ENCODE measurements around the gene MAPK14. TPM values are rescaled to one million over a fixed set of nuclear protein-coding genes. Genes with fewer than 3 reads are reported as not detected.
"Not testable (repeated sequence)": the region's sequence is repeated elsewhere in the genome, so short reads cannot be mapped to it uniquely, and the experiment has no call there.

MAPK14 gene
- total RNA-seq, 2 donors from 2014 or later: 62.2 to 76.1 TPM

GRCh38 chr6:36029464-36029863 lies 1.9 kb downstream of the MAPK14 start:
- Histone ChIP-seq H3K4me1 (no peaks in the 10 kb centered on the region), H3K9me3 (no peaks in the 10 kb centered on the region), H3K27ac (peak overlapping the region; percentile 98), H3K27me3 (no peaks in the 10 kb centered on the region), H3K4me3 (peak overlapping the region; percentile 96), H3K9ac (ENCODE audit: low read depth in 2 of 2, low read length in 2 of 2) (peak overlapping the region in 1 of 2 donors; percentile 100), H3K36me3 (no peaks in the 10 kb centered on the region)
- intact Hi-C loops (cut with DNase I): loop anchor here (10.0 kb wide), 1 partner anchor 325 kb away; no protein-coding TSS in a partner anchor
- no peak for TF ChIP-seq CTCF (IDR thresholded peaks at IDR 0.05)
- DNase-seq: no peak

- TF ChIP-seq CTCF (IDR thresholded peaks at IDR 0.05): no peak
- intact Hi-C loops (cut with DNase I): no loop called here
- H3K27ac ChIP-seq: no peak overlapping the region
- no peak for DNase-seq
- no peaks in the 10 kb centered on the region for H3K4me1 ChIP-seq
- no peak overlapping the region for H3K4me3 ChIP-seq
- no peaks in the 10 kb centered on the region for H3K9me3 ChIP-seq
- H3K27me3 ChIP-seq: no peaks in the 10 kb centered on the region
- no peaks in the 10 kb centered on the region for H3K36me3 ChIP-seq
- H3K9ac ChIP-seq (ENCODE audit: low read depth in 2 of 2, low read length in 2 of 2): no peak overlapping the region
Measured at GRCh38 chr6:36032261-36032660, 4.7 kb downstream of the MAPK14 start.

GRCh38 chr6:36033144-36033543 lies 5.5 kb downstream of the MAPK14 start:
- not testable (repeated sequence) for H3K36me3 ChIP-seq, H3K4me1 ChIP-seq, H3K27ac ChIP-seq

GRCh38 chr6:36033935-36034334 lies 6.3 kb downstream of the MAPK14 start:
- Histone ChIP-seq H3K27ac (no peak overlapping the region), H3K9me3 (no peaks in the 10 kb centered on the region)

More at GRCh38 chr6:36033144-36033543, 5.5 kb downstream of the MAPK14 start:
- H3K9me3 ChIP-seq; intact Hi-C loops (cut with DNase I); H3K9ac ChIP-seq (ENCODE audit: low read depth in 2 of 2, low read length in 2 of 2); H3K4me3 ChIP-seq; H3K27me3 ChIP-seq; DNase-seq: not testable (repeated sequence)

GRCh38 chr6:36034441-36034840 lies 6.8 kb downstream of the MAPK14 start:
- intact Hi-C loops (cut with DNase I): no loop called here
- no peaks in the 10 kb centered on the region for H3K36me3 ChIP-seq
- no peak for TF ChIP-seq CTCF (IDR thresholded peaks at IDR 0.05)
- no peak overlapping the region for H3K9ac ChIP-seq (ENCODE audit: low read depth in 2 of 2, low read length in 2 of 2)
- no peaks in the 10 kb centered on the region for H3K4me1 ChIP-seq
- H3K4me3 ChIP-seq: no peak overlapping the region
- no peak overlapping the region for H3K27ac ChIP-seq
- no peak for DNase-seq
- no peaks in the 10 kb centered on the region for H3K9me3 ChIP-seq
- H3K27me3 ChIP-seq: no peaks in the 10 kb centered on the region

More at GRCh38 chr6:36033935-36034334, 6.3 kb downstream of the MAPK14 start:
- DNase-seq: no peak
- no peak for TF ChIP-seq CTCF (IDR thresholded peaks at IDR 0.05)
- no peak overlapping the region for H3K9ac ChIP-seq (ENCODE audit: low read depth in 2 of 2, low read length in 2 of 2)
- no peaks in the 10 kb centered on the region for H3K36me3 ChIP-seq
- intact Hi-C loops (cut with DNase I): no loop called here
- H3K4me3 ChIP-seq: no peak overlapping the region
- no peaks in the 10 kb centered on the region for H3K27me3 ChIP-seq
- no peaks in the 10 kb centered on the region for H3K4me1 ChIP-seq

- intact Hi-C loops (cut with DNase I): no loop called here
- H3K9me3 ChIP-seq: no peaks in the 10 kb centered on the region
- no peaks in the 10 kb centered on the region for H3K27me3 ChIP-seq
- no peak for TF ChIP-seq CTCF (IDR thresholded peaks at IDR 0.05)
- peaks cover 2% of the 10 kb centered on the region for H3K4me1 ChIP-seq
- no peaks in the 10 kb centered on the region for H3K36me3 ChIP-seq
- DNase-seq: no peak
- no peak overlapping the region for H3K27ac ChIP-seq
- H3K9ac ChIP-seq (ENCODE audit: low read depth in 2 of 2, low read length in 2 of 2): no peak overlapping the region
- H3K4me3 ChIP-seq: no peak overlapping the region
Measured at GRCh38 chr6:36035225-36035624, 7.6 kb downstream of the MAPK14 start.

All from colonic mucosa (tissue), 4 donors.